WTC11 (cell line): ENCODE measurements around the gene ENTREP3. TPM values are rescaled to one million over a fixed set of nuclear protein-coding genes. Genes with fewer than 3 reads are reported as not detected.

ENCODE experiments used
- ATAC-seq: fragments of 200-7000 bp; cut with Tn5 transposase; 2 replicates; pipeline ENCODE4 v1.10.0; 2021; ENCODE audit warnings: mild to moderate bottlenecking, moderate library complexity
- CTCF ChIA-PET: fragments of 300-600 bp; sonication (Branson Sonifier 250); formaldehyde crosslinking; loops from one replicate; lab custom pipeline; 2021; ENCODE audit warnings: antibody characterized with exemption; lab: Charles Lee
- POLR2A ChIA-PET: fragments of 350-600 bp; sonication (Branson Sonifier 250); formaldehyde crosslinking; loops from one replicate; lab custom pipeline; 2021; ENCODE audit warnings: antibody characterized with exemption; lab: Charles Lee
- DNase-seq: peaks from one replicate; pipeline ENCODE4 v3.0.0; 2021; ENCODE audit warnings: low spot score
- H3K27ac Mint-ChIP-seq: 2 replicates; pipeline ENCODE4 v1.8.0; 2021; ENCODE audit warnings: mixed read lengths
- H3K27me3 Mint-ChIP-seq: 2 replicates; pipeline ENCODE4 v1.8.0; 2021; ENCODE audit warnings: low read depth, mild to moderate bottlenecking, moderate library complexity, mixed read lengths
- H3K36me3 Mint-ChIP-seq: 2 replicates; pipeline ENCODE4 v1.8.0; 2021; ENCODE audit warnings: mixed read lengths
- H3K4me1 Mint-ChIP-seq: 2 replicates; pipeline ENCODE4 v1.8.0; 2022; ENCODE audit warnings: mixed read lengths
- H3K4me3 Mint-ChIP-seq: 2 replicates; pipeline ENCODE4 v1.8.0; 2021; ENCODE audit warnings: mild to moderate bottlenecking, moderate library complexity, mixed read lengths
- H3K9me3 Mint-ChIP-seq: 2 replicates; pipeline ENCODE4 v1.8.0; 2021; ENCODE audit warnings: mixed read lengths
- ATF1 ChIP-seq: sonication (generic); formaldehyde crosslinking; IDR thresholded peaks from 2 replicates; pipeline ENCODE4 v1.8.1; 2023; ENCODE audit warnings: mild to moderate bottlenecking, moderate library complexity, missing genetic modification reagents
- CREM ChIP-seq: sonication (generic); formaldehyde crosslinking; IDR thresholded peaks from 2 replicates; pipeline ENCODE4 v1.8.1; 2022; ENCODE audit warnings: mild to moderate bottlenecking, missing genetic modification reagents, moderate library complexity
- ESRRA ChIP-seq: sonication (generic); formaldehyde crosslinking; IDR thresholded peaks from 2 replicates; pipeline ENCODE4 v1.8.1; 2022; ENCODE audit warnings: mild to moderate bottlenecking, missing genetic modification reagents, borderline replicate concordance
- FOXJ3 ChIP-seq: sonication (generic); formaldehyde crosslinking; IDR thresholded peaks from 2 replicates; pipeline ENCODE4 v1.9.0; 2021; ENCODE audit warnings: missing genetic modification reagents, mild to moderate bottlenecking, borderline replicate concordance
- FOXK1 ChIP-seq: sonication (generic); formaldehyde crosslinking; IDR thresholded peaks from 2 replicates; pipeline ENCODE4 v1.8.0; 2022; ENCODE audit warnings: mild to moderate bottlenecking, moderate library complexity, missing genetic modification reagents
- FOXP1 ChIP-seq: sonication (generic); formaldehyde crosslinking; IDR thresholded peaks from 2 replicates; pipeline ENCODE4 v1.8.0; 2022; ENCODE audit warnings: missing genetic modification reagents, mild to moderate bottlenecking, moderate library complexity, borderline replicate concordance
- HMGA2 ChIP-seq: fragments of 250-450 bp; sonication (Bioruptor Pico); IDR thresholded peaks from 2 replicates; pipeline ENCODE4 v1.4.0; 2021; ENCODE audit warnings: mild to moderate bottlenecking, moderate library complexity
- NFATC4 ChIP-seq: fragments of 250-450 bp; sonication (Bioruptor Pico); IDR thresholded peaks from 2 replicates; pipeline ENCODE4 v1.9.0; 2021; ENCODE audit warnings: mild to moderate bottlenecking
- NR1H2 ChIP-seq: sonication (generic); formaldehyde crosslinking; IDR thresholded peaks from 2 replicates; pipeline ENCODE4 v1.9.0; 2021; ENCODE audit warnings: mild to moderate bottlenecking, moderate library complexity, missing genetic modification reagents
- OVOL2 ChIP-seq: fragments of 250-450 bp; sonication (Bioruptor Pico); IDR thresholded peaks from 2 replicates; pipeline ENCODE4 v1.9.0; 2021; ENCODE audit warnings: mild to moderate bottlenecking, borderline replicate concordance
- TEAD1 ChIP-seq: sonication (generic); formaldehyde crosslinking; IDR thresholded peaks from 2 replicates; pipeline ENCODE4 v1.8.0; 2022; ENCODE audit warnings: mild to moderate bottlenecking, missing genetic modification reagents
- ZNF121 ChIP-seq: sonication (generic); formaldehyde crosslinking; IDR thresholded peaks from 2 replicates; pipeline ENCODE4 v1.8.0; 2023; ENCODE audit warnings: missing genetic modification reagents
- ZNF263 ChIP-seq: sonication (generic); formaldehyde crosslinking; IDR thresholded peaks from 2 replicates; pipeline ENCODE4 v1.8.1; 2022; ENCODE audit warnings: low read depth, mild to moderate bottlenecking, moderate library complexity, missing genetic modification reagents
- ZNF396 ChIP-seq: fragments of 250-450 bp; sonication (Bioruptor Pico); IDR thresholded peaks from 2 replicates; pipeline ENCODE4 v1.8.0; 2021; ENCODE audit warnings: mild to moderate bottlenecking, moderate library complexity, borderline replicate concordance
- total RNA-seq: library from RNA; stranded (reverse); gene quantifications from 3 replicates; pipeline ENCODE4 v1.2.3, GENCODE V29; 2021
- TF ChIP-seq, protein P1 (sequence below): sonication (generic); formaldehyde crosslinking; IDR thresholded peaks from 2 replicates; pipeline ENCODE4 v1.8.0; 2023; ENCODE audit warnings: mild to moderate bottlenecking, missing genetic modification reagents
- TF ChIP-seq, protein P2 (sequence below): fragments of 250-450 bp; sonication (Bioruptor Pico); IDR thresholded peaks from 2 replicates; pipeline ENCODE4 v1.9.0; 2021; ENCODE audit warnings: mild to moderate bottlenecking, borderline replicate concordance
- TF ChIP-seq, protein P3 (sequence below): sonication (generic); formaldehyde crosslinking; IDR thresholded peaks from 2 replicates; pipeline ENCODE4 v1.8.0; 2022; ENCODE audit warnings: mild to moderate bottlenecking, missing genetic modification reagents
- TF ChIP-seq, protein P4 (sequence below): fragments of 250-450 bp; sonication (Bioruptor Pico); IDR thresholded peaks from 2 replicates; pipeline ENCODE4 v1.8.0; 2021; ENCODE audit warnings: mild to moderate bottlenecking
- TF ChIP-seq, protein P5 (sequence below): sonication (generic); formaldehyde crosslinking; IDR thresholded peaks from 2 replicates; pipeline ENCODE4 v1.8.0; 2023; ENCODE audit warnings: missing genetic modification reagents
- TF ChIP-seq, protein P6 (sequence below): sonication (generic); formaldehyde crosslinking; IDR thresholded peaks from 2 replicates; pipeline ENCODE4 v1.8.1; 2022; ENCODE audit warnings: mild to moderate bottlenecking, missing genetic modification reagents, moderate library complexity, borderline replicate concordance
- TF ChIP-seq, protein P7 (sequence below): fragments of 250-450 bp; sonication (Bioruptor Pico); IDR thresholded peaks from 2 replicates; pipeline ENCODE4 v1.9.0; 2021; ENCODE audit warnings: mild to moderate bottlenecking

ENTREP3 gene
- total RNA-seq, 1 experiment from 2014 or later = 67.8 TPM

DNA sequence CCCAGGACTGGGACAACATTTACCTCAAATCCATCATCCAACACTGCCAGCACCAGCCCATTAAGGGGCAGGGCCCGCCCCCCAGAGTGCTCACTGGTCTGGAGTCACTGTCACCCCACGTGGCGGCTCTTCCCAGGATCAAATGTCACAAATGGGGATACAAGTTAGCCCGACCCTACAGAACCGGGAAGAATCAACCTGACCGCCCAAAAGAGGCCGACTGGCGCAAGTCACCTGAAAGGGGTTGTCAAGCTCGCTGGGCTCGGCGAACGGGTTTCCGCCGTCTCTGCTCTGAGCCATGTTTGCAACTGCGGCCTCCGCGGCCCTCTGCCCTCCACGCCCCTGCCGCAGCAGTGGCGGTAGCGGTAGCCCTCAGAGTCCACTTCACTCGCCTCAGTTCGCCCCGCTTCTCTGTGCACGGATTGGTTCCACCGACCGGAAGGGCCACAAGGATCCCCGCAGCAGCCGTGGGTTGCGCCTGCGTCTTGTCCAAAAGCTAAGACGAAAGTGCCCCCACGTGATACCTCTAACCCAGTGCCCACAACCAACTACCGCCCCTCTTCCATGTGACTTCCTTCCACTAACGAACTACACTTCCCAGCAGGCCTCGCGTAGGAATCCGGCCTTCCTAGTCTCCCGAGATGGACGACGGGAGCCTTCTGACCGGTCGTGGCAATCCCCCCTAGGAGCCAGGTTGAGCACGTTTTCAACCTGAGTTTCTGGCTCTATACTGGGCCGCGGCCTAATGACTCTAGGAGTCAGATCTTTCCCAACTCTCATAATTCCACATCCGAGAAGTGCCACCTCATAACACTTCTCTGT lies 6.8 kb upstream of the ENTREP3 start, which contains the start of gene SCAMP3:
TSS of gene SCAMP3 (minus strand) at position 509 of the 822 bp plus-strand sequence. CDS start at position 300, 209 bp downstream.
- ATAC-seq (peak; percentile 94), DNase-seq (peak; percentile 92)
- Mint-ChIP-seq H3K36me3 (peaks cover 61% of the 10 kb centered on the region), H3K4me3 (peak within 1 kb of the TSS; percentile 96), H3K9me3 (no peaks in the 10 kb centered on the region), H3K27ac (peak within 1 kb of the TSS; percentile 97), H3K27me3 (no peaks in the 10 kb centered on the region), H3K4me1 (peaks cover 14% of the 10 kb centered on the region)
- POLR2A ChIA-PET = interaction anchor here (0.6 to 1.8 kb wide), 8 partner anchors 11 to 277 kb away, joined by 3 to 11 read pairs (median 4); partner anchors contain the start of genes CLK2, FDPS, HCN3 and KRTCAP2
- CTCF ChIA-PET = interaction anchor here (0.6 to 6.1 kb wide), 7 partner anchors 11 to 95 kb away, joined by 3 to 130 read pairs (median 4); partner anchors contain the start of genes HCN3 and KRTCAP2
- TF ChIP-seq, protein P1, sequence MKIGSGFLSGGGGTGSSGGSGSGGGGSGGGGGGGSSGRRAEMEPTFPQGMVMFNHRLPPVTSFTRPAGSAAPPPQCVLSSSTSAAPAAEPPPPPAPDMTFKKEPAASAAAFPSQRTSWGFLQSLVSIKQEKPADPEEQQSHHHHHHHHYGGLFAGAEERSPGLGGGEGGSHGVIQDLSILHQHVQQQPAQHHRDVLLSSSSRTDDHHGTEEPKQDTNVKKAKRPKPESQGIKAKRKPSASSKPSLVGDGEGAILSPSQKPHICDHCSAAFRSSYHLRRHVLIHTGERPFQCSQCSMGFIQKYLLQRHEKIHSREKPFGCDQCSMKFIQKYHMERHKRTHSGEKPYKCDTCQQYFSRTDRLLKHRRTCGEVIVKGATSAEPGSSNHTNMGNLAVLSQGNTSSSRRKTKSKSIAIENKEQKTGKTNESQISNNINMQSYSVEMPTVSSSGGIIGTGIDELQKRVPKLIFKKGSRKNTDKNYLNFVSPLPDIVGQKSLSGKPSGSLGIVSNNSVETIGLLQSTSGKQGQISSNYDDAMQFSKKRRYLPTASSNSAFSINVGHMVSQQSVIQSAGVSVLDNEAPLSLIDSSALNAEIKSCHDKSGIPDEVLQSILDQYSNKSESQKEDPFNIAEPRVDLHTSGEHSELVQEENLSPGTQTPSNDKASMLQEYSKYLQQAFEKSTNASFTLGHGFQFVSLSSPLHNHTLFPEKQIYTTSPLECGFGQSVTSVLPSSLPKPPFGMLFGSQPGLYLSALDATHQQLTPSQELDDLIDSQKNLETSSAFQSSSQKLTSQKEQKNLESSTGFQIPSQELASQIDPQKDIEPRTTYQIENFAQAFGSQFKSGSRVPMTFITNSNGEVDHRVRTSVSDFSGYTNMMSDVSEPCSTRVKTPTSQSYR (CRISPR knock-in tag) = no peak
- TF ChIP-seq, protein P2, sequence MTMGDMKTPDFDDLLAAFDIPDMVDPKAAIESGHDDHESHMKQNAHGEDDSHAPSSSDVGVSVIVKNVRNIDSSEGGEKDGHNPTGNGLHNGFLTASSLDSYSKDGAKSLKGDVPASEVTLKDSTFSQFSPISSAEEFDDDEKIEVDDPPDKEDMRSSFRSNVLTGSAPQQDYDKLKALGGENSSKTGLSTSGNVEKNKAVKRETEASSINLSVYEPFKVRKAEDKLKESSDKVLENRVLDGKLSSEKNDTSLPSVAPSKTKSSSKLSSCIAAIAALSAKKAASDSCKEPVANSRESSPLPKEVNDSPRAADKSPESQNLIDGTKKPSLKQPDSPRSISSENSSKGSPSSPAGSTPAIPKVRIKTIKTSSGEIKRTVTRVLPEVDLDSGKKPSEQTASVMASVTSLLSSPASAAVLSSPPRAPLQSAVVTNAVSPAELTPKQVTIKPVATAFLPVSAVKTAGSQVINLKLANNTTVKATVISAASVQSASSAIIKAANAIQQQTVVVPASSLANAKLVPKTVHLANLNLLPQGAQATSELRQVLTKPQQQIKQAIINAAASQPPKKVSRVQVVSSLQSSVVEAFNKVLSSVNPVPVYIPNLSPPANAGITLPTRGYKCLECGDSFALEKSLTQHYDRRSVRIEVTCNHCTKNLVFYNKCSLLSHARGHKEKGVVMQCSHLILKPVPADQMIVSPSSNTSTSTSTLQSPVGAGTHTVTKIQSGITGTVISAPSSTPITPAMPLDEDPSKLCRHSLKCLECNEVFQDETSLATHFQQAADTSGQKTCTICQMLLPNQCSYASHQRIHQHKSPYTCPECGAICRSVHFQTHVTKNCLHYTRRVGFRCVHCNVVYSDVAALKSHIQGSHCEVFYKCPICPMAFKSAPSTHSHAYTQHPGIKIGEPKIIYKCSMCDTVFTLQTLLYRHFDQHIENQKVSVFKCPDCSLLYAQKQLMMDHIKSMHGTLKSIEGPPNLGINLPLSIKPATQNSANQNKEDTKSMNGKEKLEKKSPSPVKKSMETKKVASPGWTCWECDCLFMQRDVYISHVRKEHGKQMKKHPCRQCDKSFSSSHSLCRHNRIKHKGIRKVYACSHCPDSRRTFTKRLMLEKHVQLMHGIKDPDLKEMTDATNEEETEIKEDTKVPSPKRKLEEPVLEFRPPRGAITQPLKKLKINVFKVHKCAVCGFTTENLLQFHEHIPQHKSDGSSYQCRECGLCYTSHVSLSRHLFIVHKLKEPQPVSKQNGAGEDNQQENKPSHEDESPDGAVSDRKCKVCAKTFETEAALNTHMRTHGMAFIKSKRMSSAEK = peak; percentile 96
- peak; percentile 97 for TF ChIP-seq NFATC4 (CRISPR knock-in tag)
- no peak; the same call in 1 of the 2 replicates for TF ChIP-seq HMGA2 (CRISPR knock-in tag)
- TF ChIP-seq, protein P3, sequence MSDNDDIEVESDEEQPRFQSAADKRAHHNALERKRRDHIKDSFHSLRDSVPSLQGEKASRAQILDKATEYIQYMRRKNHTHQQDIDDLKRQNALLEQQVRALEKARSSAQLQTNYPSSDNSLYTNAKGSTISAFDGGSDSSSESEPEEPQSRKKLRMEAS (CRISPR knock-in tag) = peak; percentile 82; the same call in 1 of the 2 replicates
- TF ChIP-seq ZNF396 (CRISPR knock-in tag) = no peak
- TF ChIP-seq, protein P4, sequence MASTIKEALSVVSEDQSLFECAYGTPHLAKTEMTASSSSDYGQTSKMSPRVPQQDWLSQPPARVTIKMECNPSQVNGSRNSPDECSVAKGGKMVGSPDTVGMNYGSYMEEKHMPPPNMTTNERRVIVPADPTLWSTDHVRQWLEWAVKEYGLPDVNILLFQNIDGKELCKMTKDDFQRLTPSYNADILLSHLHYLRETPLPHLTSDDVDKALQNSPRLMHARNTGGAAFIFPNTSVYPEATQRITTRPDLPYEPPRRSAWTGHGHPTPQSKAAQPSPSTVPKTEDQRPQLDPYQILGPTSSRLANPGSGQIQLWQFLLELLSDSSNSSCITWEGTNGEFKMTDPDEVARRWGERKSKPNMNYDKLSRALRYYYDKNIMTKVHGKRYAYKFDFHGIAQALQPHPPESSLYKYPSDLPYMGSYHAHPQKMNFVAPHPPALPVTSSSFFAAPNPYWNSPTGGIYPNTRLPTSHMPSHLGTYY (CRISPR knock-in tag) = peak; percentile 96
- TF ChIP-seq TEAD1 (CRISPR knock-in tag) = peak; percentile 86
- TF ChIP-seq, protein P5, sequence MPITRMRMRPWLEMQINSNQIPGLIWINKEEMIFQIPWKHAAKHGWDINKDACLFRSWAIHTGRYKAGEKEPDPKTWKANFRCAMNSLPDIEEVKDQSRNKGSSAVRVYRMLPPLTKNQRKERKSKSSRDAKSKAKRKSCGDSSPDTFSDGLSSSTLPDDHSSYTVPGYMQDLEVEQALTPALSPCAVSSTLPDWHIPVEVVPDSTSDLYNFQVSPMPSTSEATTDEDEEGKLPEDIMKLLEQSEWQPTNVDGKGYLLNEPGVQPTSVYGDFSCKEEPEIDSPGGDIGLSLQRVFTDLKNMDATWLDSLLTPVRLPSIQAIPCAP (CRISPR knock-in tag) = no peak
- TF ChIP-seq CREM (CRISPR knock-in tag) = peak; percentile 63; the same call in 1 of the 2 replicates
- TF ChIP-seq FOXJ3 (CRISPR knock-in tag) = no peak
- no peak; the same call in 1 of the 2 replicates for TF ChIP-seq ZNF263 (CRISPR knock-in tag)
- TF ChIP-seq OVOL2 (CRISPR knock-in tag) = peak; percentile 81; the same call in 1 of the 2 replicates
- TF ChIP-seq, protein P6, sequence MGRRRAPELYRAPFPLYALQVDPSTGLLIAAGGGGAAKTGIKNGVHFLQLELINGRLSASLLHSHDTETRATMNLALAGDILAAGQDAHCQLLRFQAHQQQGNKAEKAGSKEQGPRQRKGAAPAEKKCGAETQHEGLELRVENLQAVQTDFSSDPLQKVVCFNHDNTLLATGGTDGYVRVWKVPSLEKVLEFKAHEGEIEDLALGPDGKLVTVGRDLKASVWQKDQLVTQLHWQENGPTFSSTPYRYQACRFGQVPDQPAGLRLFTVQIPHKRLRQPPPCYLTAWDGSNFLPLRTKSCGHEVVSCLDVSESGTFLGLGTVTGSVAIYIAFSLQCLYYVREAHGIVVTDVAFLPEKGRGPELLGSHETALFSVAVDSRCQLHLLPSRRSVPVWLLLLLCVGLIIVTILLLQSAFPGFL (CRISPR knock-in tag) = peak; percentile 45; the same call in 1 of the 2 replicates
- TF ChIP-seq ZNF121 (CRISPR knock-in tag) = no peak
- peak; percentile 79; the same call in 1 of the 2 replicates for TF ChIP-seq ATF1 (CRISPR knock-in tag)
- TF ChIP-seq, protein P7, sequence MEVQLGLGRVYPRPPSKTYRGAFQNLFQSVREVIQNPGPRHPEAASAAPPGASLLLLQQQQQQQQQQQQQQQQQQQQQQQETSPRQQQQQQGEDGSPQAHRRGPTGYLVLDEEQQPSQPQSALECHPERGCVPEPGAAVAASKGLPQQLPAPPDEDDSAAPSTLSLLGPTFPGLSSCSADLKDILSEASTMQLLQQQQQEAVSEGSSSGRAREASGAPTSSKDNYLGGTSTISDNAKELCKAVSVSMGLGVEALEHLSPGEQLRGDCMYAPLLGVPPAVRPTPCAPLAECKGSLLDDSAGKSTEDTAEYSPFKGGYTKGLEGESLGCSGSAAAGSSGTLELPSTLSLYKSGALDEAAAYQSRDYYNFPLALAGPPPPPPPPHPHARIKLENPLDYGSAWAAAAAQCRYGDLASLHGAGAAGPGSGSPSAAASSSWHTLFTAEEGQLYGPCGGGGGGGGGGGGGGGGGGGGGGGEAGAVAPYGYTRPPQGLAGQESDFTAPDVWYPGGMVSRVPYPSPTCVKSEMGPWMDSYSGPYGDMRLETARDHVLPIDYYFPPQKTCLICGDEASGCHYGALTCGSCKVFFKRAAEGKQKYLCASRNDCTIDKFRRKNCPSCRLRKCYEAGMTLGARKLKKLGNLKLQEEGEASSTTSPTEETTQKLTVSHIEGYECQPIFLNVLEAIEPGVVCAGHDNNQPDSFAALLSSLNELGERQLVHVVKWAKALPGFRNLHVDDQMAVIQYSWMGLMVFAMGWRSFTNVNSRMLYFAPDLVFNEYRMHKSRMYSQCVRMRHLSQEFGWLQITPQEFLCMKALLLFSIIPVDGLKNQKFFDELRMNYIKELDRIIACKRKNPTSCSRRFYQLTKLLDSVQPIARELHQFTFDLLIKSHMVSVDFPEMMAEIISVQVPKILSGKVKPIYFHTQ = peak; percentile 95; the same call in 1 of the 2 replicates
- peak; percentile 68 for TF ChIP-seq FOXK1 (CRISPR knock-in tag)
- peak; percentile 77; the same call in 1 of the 2 replicates for TF ChIP-seq ESRRA (CRISPR knock-in tag)
- TF ChIP-seq FOXP1 (CRISPR knock-in tag) = peak; percentile 64; the same call in 1 of the 2 replicates
- no peak for TF ChIP-seq NR1H2 (CRISPR knock-in tag)
